ENCODE results near the gene SLC26A11. TPM values are rescaled to one million over a fixed set of nuclear protein-coding genes. Genes with fewer than 3 reads are reported as not detected.

SLC26A11 gene
- total and polyA plus RNA-seq, 2 donors (not counting 1 experiment from before 2014, with no cell fraction given) = 10.1 to 31.4 TPM

DNA sequence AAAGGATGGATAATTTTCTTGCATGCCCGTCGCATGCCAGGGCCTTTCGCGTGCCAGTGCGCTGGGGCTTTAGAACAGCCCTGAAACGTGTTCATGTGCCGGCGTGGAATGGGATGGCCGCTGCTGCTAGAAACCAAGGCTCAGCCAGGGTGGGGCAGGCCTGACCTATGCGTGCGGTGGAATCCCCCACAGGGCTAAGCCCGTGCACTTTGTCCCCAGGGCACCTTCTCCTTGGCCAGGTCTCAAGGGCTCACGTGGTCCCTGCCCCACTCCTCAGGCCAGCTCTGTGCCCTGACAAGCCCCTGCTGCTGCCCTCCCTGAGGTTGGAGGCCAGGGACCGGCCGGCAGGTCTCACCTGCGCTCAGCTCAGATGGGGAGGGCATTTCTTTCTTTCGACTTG is 27.3 kb downstream of the SLC26A11 start:
- H3K4me3 Mint-ChIP-seq = no peak overlapping the region
- Histone ChIP-seq H3K36me3 (replicated peaks in 1 of 2; ENCODE audit: control extremely low read depth in 1 of 2, control insufficient read depth in 1 of 2, extremely low read depth in 1 of 2, insufficient read depth in 2 of 2, low read length in 1 of 2) (no peaks in the 10 kb centered on the region), H3K4me2 (replicated peaks; ENCODE audit: low read depth, low read length, poor library complexity, severe bottlenecking) (no peak overlapping the region), H3K9me3 (ENCODE audit: control extremely low read depth in 1 of 3, control insufficient read depth in 2 of 3, insufficient read depth in 1 of 3, low read length in 2 of 3) (peaks cover 0 to 3% (median 0%) of the 10 kb centered on the region in 3 donors), H3K9ac (ENCODE audit: low read length) (no peak overlapping the region), H4K20me1 (ENCODE audit: control insufficient read depth, insufficient read depth, low read length, poor library complexity, severe bottlenecking) (no peaks in the 10 kb centered on the region), H3K27ac (ENCODE audit: low read length in 2 of 2) (no peak overlapping the region), H3K27me3 (replicated peaks in 1 of 4; ENCODE audit: control extremely low read depth in 1 of 4, control insufficient read depth in 3 of 4, insufficient read depth in 4 of 4, low read length in 3 of 4) (no peaks in the 10 kb centered on the region), H2AFZ (ENCODE audit: insufficient read depth, low read depth, low read length, poor library complexity, severe bottlenecking) (no peak overlapping the region), H3K4me1 (ENCODE audit: control insufficient read depth in 2 of 2, insufficient read depth in 2 of 2, low read length in 2 of 2) (no peaks in the 10 kb centered on the region), H3K4me3 (ENCODE audit: control extremely low read depth in 1 of 5, extremely low read depth in 1 of 5, insufficient read depth in 1 of 5, low read depth in 2 of 5, low read length in 4 of 5) (no peak overlapping the region), H3K79me2 (ENCODE audit: control insufficient read depth, insufficient read depth, low read length) (no peaks in the 10 kb centered on the region)
- H3K9me3 Mint-ChIP-seq (ENCODE audit: insufficient read depth) = no peaks in the 10 kb centered on the region
- DNase-seq (no peak), ATAC-seq (ENCODE audit: low read depth) (no peak)
- ChIA-PET POLR2A (no interaction called here), CTCF (no interaction called here)
- no peaks in the 10 kb centered on the region for H3K4me1 Mint-ChIP-seq
- intact Hi-C loops (cut with micrococcal nuclease) = no loop called here
- H3K27ac Mint-ChIP-seq = no peak overlapping the region
- H3K27me3 Mint-ChIP-seq = no peaks in the 10 kb centered on the region
- TF ChIP-seq CTCF (IDR thresholded peaks at IDR 0.05) = no peak
- TF ChIP-seq EZH2 (IDR thresholded peaks at IDR 0.05; ENCODE audit: borderline replicate concordance, insufficient read depth, low read depth, low read length, poor library complexity, severe bottlenecking) = no peak
- WGBS (ENCODE audit: insufficient coverage) = 97% methylated on average over 17 of the region's 17 CpGs

DNA sequence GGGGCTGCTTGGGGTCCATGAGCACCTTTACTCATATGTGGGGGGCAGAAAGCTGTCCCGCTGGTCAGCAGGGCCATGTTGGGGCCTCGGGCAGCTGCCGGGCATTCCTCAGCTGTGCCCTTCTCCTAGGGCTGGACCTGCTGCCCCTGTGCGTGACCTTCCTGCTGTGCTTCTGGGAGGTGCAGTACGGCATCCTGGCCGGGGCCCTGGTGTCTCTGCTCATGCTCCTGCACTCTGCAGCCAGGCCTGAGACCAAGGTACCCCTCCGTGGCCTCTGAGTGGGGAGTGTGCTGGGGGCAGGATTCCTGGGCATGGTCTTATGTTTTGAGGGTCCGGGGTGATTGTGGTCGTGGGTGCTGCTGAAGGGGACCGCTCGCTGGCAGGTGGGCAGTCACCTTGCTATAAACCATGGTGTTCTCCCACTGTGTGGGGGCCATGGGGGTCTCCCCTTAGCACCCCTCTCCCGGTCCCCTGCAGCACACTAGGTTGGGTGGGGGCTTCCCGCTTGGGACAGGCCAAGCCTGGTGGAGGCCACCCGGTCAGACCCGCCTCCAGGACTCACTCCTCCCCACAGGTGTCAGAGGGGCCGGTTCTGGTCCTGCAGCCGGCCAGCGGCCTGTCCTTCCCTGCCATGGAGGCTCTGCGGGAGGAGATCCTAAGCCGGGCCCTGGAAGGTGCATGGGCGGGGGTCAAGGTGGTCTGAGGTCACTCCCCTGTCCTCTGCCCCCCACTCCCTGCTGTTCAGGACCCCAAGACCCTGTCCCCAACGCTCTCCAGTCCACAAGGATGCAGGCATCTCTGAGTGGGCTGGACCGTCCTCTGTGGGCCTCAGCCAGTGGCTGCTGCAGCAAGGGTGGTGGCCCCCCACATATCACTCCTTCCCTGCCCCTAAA is 28.0 kb downstream of the SLC26A11 start:
- POLR2A ChIA-PET = no interaction called here
- intact Hi-C loops (cut with micrococcal nuclease) = no loop called here

More for the DNA sequence above, 28.0 kb downstream of the SLC26A11 start:
- Histone ChIP-seq H2AFZ (ENCODE audit: insufficient read depth, low read depth, low read length, poor library complexity, severe bottlenecking) (no peak overlapping the region), H3K4me3 (ENCODE audit: control extremely low read depth in 1 of 5, extremely low read depth in 1 of 5, insufficient read depth in 1 of 5, low read depth in 2 of 5, low read length in 4 of 5) (no peak overlapping the region), H3K27ac (ENCODE audit: low read length in 2 of 2) (no peak overlapping the region), H3K79me2 (ENCODE audit: control insufficient read depth, insufficient read depth, low read length) (no peaks in the 10 kb centered on the region), H3K27me3 (replicated peaks in 1 of 4; ENCODE audit: control extremely low read depth in 1 of 4, control insufficient read depth in 3 of 4, insufficient read depth in 4 of 4, low read length in 3 of 4) (no peaks in the 10 kb centered on the region), H4K20me1 (ENCODE audit: control insufficient read depth, insufficient read depth, low read length, poor library complexity, severe bottlenecking) (no peaks in the 10 kb centered on the region), H3K9ac (ENCODE audit: low read length) (no peak overlapping the region), H3K4me1 (ENCODE audit: control insufficient read depth in 2 of 2, insufficient read depth in 2 of 2, low read length in 2 of 2) (no peaks in the 10 kb centered on the region), H3K36me3 (replicated peaks in 1 of 2; ENCODE audit: control extremely low read depth in 1 of 2, control insufficient read depth in 1 of 2, extremely low read depth in 1 of 2, insufficient read depth in 2 of 2, low read length in 1 of 2) (no peaks in the 10 kb centered on the region), H3K9me3 (ENCODE audit: control extremely low read depth in 1 of 3, control insufficient read depth in 2 of 3, insufficient read depth in 1 of 3, low read length in 2 of 3) (peaks cover 0 to 3% (median 0%) of the 10 kb centered on the region in 3 donors), H3K4me2 (replicated peaks; ENCODE audit: low read depth, low read length, poor library complexity, severe bottlenecking) (no peak overlapping the region)
- WGBS (ENCODE audit: insufficient coverage) = 92% methylated on average over 17 of the region's 23 CpGs
- CTCF ChIA-PET = interaction anchor here (0.5 to 1.3 kb wide), 2 partner anchors 53 to 1381 kb away, joined by 3 to 4 read pairs; no protein-coding TSS in a partner anchor
- Mint-ChIP-seq H3K27ac (no peak overlapping the region), H3K9me3 (ENCODE audit: insufficient read depth) (no peaks in the 10 kb centered on the region), H3K4me3 (no peak overlapping the region), H3K4me1 (peaks cover 1% of the 10 kb centered on the region), H3K27me3 (no peaks in the 10 kb centered on the region)
- DNase-seq = no peak
- no peak for ATAC-seq (ENCODE audit: low read depth)
- TF ChIP-seq CTCF (IDR thresholded peaks at IDR 0.05) (no peak), EZH2 (IDR thresholded peaks at IDR 0.05; ENCODE audit: borderline replicate concordance, insufficient read depth, low read depth, low read length, poor library complexity, severe bottlenecking) (no peak)
